ENCODE data around the gene SRCIN1. TPM values are rescaled to one million over a fixed set of nuclear protein-coding genes. Genes with fewer than 3 reads are reported as not detected.

The SRCIN1 gene
- total RNA-seq, 2 experiments from 2014 or later, result 0.37 to 0.42 TPM

- H3K27ac Mint-ChIP-seq, result no peak overlapping the region
- H3K4me1 Mint-ChIP-seq, result peaks cover 7% of the 10 kb centered on the region
- H3K36me3 Mint-ChIP-seq, result no peaks in the 10 kb centered on the region
- DNase-seq, result no peak
- peaks cover 73% of the 10 kb centered on the region for H3K27me3 Mint-ChIP-seq
- H3K4me3 Mint-ChIP-seq, result no peak overlapping the region
- no peaks in the 10 kb centered on the region for H3K9me3 Mint-ChIP-seq
Measured at GRCh38 chr17:38583828-38584349, 21.9 kb downstream of the SRCIN1 start.

GRCh38 chr17:38583176-38583575, 22.6 kb downstream of the SRCIN1 start:
- Mint-ChIP-seq H3K9me3 (no peaks in the 10 kb centered on the region), H3K36me3 (no peaks in the 10 kb centered on the region)

GRCh38 chr17:38582069-38582468, 23.7 kb downstream of the SRCIN1 start:
- H3K27me3 Mint-ChIP-seq, result peaks cover 70% of the 10 kb centered on the region
- no peak overlapping the region for H3K4me3 Mint-ChIP-seq

More at GRCh38 chr17:38583176-38583575, 22.6 kb downstream of the SRCIN1 start:
- Mint-ChIP-seq H3K4me1 (peaks cover 7% of the 10 kb centered on the region), H3K4me3 (no peak overlapping the region), H3K27me3 (peaks cover 70% of the 10 kb centered on the region), H3K27ac (no peak overlapping the region)
- no peak for DNase-seq

GRCh38 chr17:38579934-38580333, 25.8 kb downstream of the SRCIN1 start:
- no peaks in the 10 kb centered on the region for H3K36me3 Mint-ChIP-seq
- H3K4me1 Mint-ChIP-seq, result peaks cover 3% of the 10 kb centered on the region
- no peaks in the 10 kb centered on the region for H3K9me3 Mint-ChIP-seq
- peak; percentile 48 for DNase-seq
- H3K27me3 Mint-ChIP-seq, result peaks cover 74% of the 10 kb centered on the region
- no peak overlapping the region for H3K27ac Mint-ChIP-seq
- H3K4me3 Mint-ChIP-seq, result no peak overlapping the region

More at GRCh38 chr17:38582069-38582468, 23.7 kb downstream of the SRCIN1 start:
- Mint-ChIP-seq H3K9me3 (no peaks in the 10 kb centered on the region), H3K27ac (no peak overlapping the region), H3K4me1 (peaks cover 3% of the 10 kb centered on the region), H3K36me3 (no peaks in the 10 kb centered on the region)
- DNase-seq, result no peak

- Mint-ChIP-seq H3K36me3 (no peaks in the 10 kb centered on the region), H3K27me3 (peaks cover 77% of the 10 kb centered on the region), H3K27ac (no peak overlapping the region), H3K4me3 (no peak overlapping the region), H3K4me1 (no peaks in the 10 kb centered on the region), H3K9me3 (no peaks in the 10 kb centered on the region)
- no peak for DNase-seq
Measured at GRCh38 chr17:38579083-38579480, 26.7 kb downstream of the SRCIN1 start.

- H3K36me3 Mint-ChIP-seq, result no peaks in the 10 kb centered on the region
- peaks cover 83% of the 10 kb centered on the region for H3K27me3 Mint-ChIP-seq
- H3K4me3 Mint-ChIP-seq, result no peak overlapping the region
- DNase-seq, result no peak
- H3K4me1 Mint-ChIP-seq, result peaks cover under 1% of the 10 kb centered on the region
- H3K27ac Mint-ChIP-seq, result no peak overlapping the region
- H3K9me3 Mint-ChIP-seq, result no peaks in the 10 kb centered on the region
Measured at GRCh38 chr17:38578229-38579082, 27.3 kb downstream of the SRCIN1 start.

- no peak for DNase-seq
- Mint-ChIP-seq H3K36me3 (no peaks in the 10 kb centered on the region), H3K4me3 (no peak overlapping the region), H3K9me3 (no peaks in the 10 kb centered on the region), H3K27ac (no peak overlapping the region), H3K4me1 (peaks cover 4% of the 10 kb centered on the region), H3K27me3 (peaks cover 84% of the 10 kb centered on the region)
Measured at GRCh38 chr17:38577645-38578173, 28.0 kb downstream of the SRCIN1 start.

GRCh38 chr17:38577244-38577643, 28.5 kb downstream of the SRCIN1 start:
- Mint-ChIP-seq H3K36me3 (no peaks in the 10 kb centered on the region), H3K27me3 (peaks cover 82% of the 10 kb centered on the region), H3K27ac (no peak overlapping the region), H3K4me1 (peaks cover 4% of the 10 kb centered on the region), H3K9me3 (no peaks in the 10 kb centered on the region), H3K4me3 (no peak overlapping the region)
- no peak for DNase-seq

GRCh38 chr17:38575781-38576180, 30.0 kb downstream of the SRCIN1 start:
- no peaks in the 10 kb centered on the region for H3K9me3 Mint-ChIP-seq
- H3K36me3 Mint-ChIP-seq, result no peaks in the 10 kb centered on the region
- H3K4me1 Mint-ChIP-seq, result peaks cover 6% of the 10 kb centered on the region
- DNase-seq, result no peak
- H3K27me3 Mint-ChIP-seq, result peaks cover 90% of the 10 kb centered on the region
- H3K27ac Mint-ChIP-seq, result no peak overlapping the region
- no peak overlapping the region for H3K4me3 Mint-ChIP-seq

GRCh38 chr17:38574712-38575111, 31.0 kb downstream of the SRCIN1 start:
- no peak overlapping the region for H3K4me3 Mint-ChIP-seq
- DNase-seq, result no peak
- H3K4me1 Mint-ChIP-seq, result peaks cover 6% of the 10 kb centered on the region
- no peaks in the 10 kb centered on the region for H3K9me3 Mint-ChIP-seq
- no peak overlapping the region for H3K27ac Mint-ChIP-seq
- no peaks in the 10 kb centered on the region for H3K36me3 Mint-ChIP-seq
- H3K27me3 Mint-ChIP-seq, result peaks cover 89% of the 10 kb centered on the region

- Mint-ChIP-seq H3K36me3 (no peaks in the 10 kb centered on the region), H3K4me3 (peak overlapping the region; percentile 7), H3K9me3 (no peaks in the 10 kb centered on the region), H3K4me1 (peaks cover 6% of the 10 kb centered on the region), H3K27ac (no peak overlapping the region), H3K27me3 (peaks cover 92% of the 10 kb centered on the region)
- peak; percentile 14 for DNase-seq
Measured at GRCh38 chr17:38572669-38573365, 32.9 kb downstream of the SRCIN1 start.

GRCh38 chr17:38571833-38572668, 33.7 kb downstream of the SRCIN1 start:
- peaks cover 92% of the 10 kb centered on the region for H3K27me3 Mint-ChIP-seq
- no peaks in the 10 kb centered on the region for H3K36me3 Mint-ChIP-seq
- H3K9me3 Mint-ChIP-seq, result no peaks in the 10 kb centered on the region
- H3K4me3 Mint-ChIP-seq, result no peak overlapping the region
- DNase-seq, result no peak
- H3K4me1 Mint-ChIP-seq, result peaks cover 6% of the 10 kb centered on the region
- no peak overlapping the region for H3K27ac Mint-ChIP-seq

- Mint-ChIP-seq H3K36me3 (no peaks in the 10 kb centered on the region), H3K9me3 (no peaks in the 10 kb centered on the region), H3K27ac (no peak overlapping the region), H3K4me1 (peaks cover 6% of the 10 kb centered on the region), H3K4me3 (no peak overlapping the region), H3K27me3 (peaks cover 91% of the 10 kb centered on the region)
- DNase-seq, result no peak
Measured at GRCh38 chr17:38569701-38570512, 35.8 kb downstream of the SRCIN1 start.
